ENCODE measurements around the gene EHMT1. TPM values are rescaled to one million over a fixed set of nuclear protein-coding genes. Genes with fewer than 3 reads are reported as not detected.

Gene EHMT1
- total RNA-seq, 2 experiments from 2014 or later, result 145 to 295 TPM

- Histone ChIP-seq H3K9me2 (ENCODE audit: insufficient read depth, low read length) (no peaks in the 10 kb centered on the region), H3K4me3 (ENCODE audit: low read depth, low read length, poor library complexity, severe bottlenecking) (no peak overlapping the region), H2AFZ (ENCODE audit: low read length) (no peak overlapping the region), H3K79me2 (ENCODE audit: insufficient read depth, low read depth, low read length) (peaks cover 96% of the 10 kb centered on the region), H3K9me3 (ENCODE audit: low read length) (no peaks in the 10 kb centered on the region), H4K20me1 (ENCODE audit: insufficient read depth, low read length) (no peaks in the 10 kb centered on the region), H3K36me3 (ENCODE audit: insufficient read depth, low read length) (peaks cover 90% of the 10 kb centered on the region), H3K4me2 (ENCODE audit: low read length) (no peak overlapping the region), H3K4me1 (ENCODE audit: insufficient read depth, low read length, poor library complexity, severe bottlenecking) (peaks cover 60% of the 10 kb centered on the region), H3K27ac (ENCODE audit: low read depth, low read length, poor library complexity, severe bottlenecking) (peak overlapping the region; percentile 70)
- CTCF ChIA-PET (ENCODE audit: unreplicated experiment), result no interaction called here
- TF ChIP-seq EZH2phosphoT487 (IDR thresholded peaks at IDR 0.05; ENCODE audit: borderline replicate concordance, low read depth, low read length) (no peak), CTCF (conservative IDR thresholded peaks at IDR 0.05; ENCODE audit: low read length) (no peak)
- POLR2A ChIA-PET, result interaction anchor here (1.3 to 3.1 kb wide), 3 partner anchors 12 to 19 kb away, joined by 5 to 9 read pairs (median 6); no protein-coding TSS in a partner anchor
- intact Hi-C loops (cut with micrococcal nuclease; ENCODE audit: unreplicated experiment), result no loop called here
- BruUV-seq (replicated peaks), result no TSS peak
- no peak for DNase-seq (ENCODE audit: low spot score)
Measured at GRCh38 chr9:137648396-137648795, 29.6 kb downstream of the EHMT1 start.

DNA sequence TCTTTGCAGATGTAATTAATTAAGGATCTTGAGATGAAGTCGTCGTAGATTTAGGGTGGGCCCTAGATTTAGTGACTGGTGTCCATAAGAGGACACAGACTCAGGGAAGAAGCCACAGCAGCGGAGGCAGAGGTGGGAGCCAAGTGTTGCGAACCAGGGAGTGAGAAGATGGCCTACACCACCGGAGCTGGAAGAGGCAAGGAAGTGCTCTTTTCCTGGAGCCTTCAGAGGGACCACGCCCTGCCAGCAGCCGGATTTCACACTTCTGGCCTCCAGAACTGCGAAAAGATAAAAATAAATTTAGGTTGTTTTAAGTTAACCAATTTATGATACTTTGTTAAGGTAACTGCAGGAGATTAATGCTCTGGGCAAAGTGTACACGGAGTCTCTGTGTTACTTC is 30.7 kb downstream of the EHMT1 start:
- no peak for DNase-seq (ENCODE audit: low spot score)
- POLR2A ChIA-PET, result interaction anchor here (0.8 kb wide), 1 partner anchor 22 kb away, joined by 3 read pairs; no protein-coding TSS in a partner anchor
- Histone ChIP-seq H3K4me2 (ENCODE audit: low read length) (peak overlapping the region; percentile 49), H2AFZ (ENCODE audit: low read length) (no peak overlapping the region), H3K9me2 (ENCODE audit: insufficient read depth, low read length) (no peaks in the 10 kb centered on the region), H4K20me1 (ENCODE audit: insufficient read depth, low read length) (no peaks in the 10 kb centered on the region), H3K4me1 (ENCODE audit: insufficient read depth, low read length, poor library complexity, severe bottlenecking) (peaks cover 71% of the 10 kb centered on the region), H3K9me3 (ENCODE audit: low read length) (no peaks in the 10 kb centered on the region), H3K4me3 (ENCODE audit: low read depth, low read length, poor library complexity, severe bottlenecking) (no peak overlapping the region), H3K79me2 (ENCODE audit: insufficient read depth, low read depth, low read length) (peaks cover 96% of the 10 kb centered on the region), H3K27ac (ENCODE audit: low read depth, low read length, poor library complexity, severe bottlenecking) (peak overlapping the region; percentile 70), H3K36me3 (ENCODE audit: insufficient read depth, low read length) (peaks cover 90% of the 10 kb centered on the region)
- BruUV-seq (replicated peaks), result no TSS peak
- no peak for TF ChIP-seq CTCF (conservative IDR thresholded peaks at IDR 0.05; ENCODE audit: low read length)
- TF ChIP-seq EZH2phosphoT487 (IDR thresholded peaks at IDR 0.05; ENCODE audit: borderline replicate concordance, low read depth, low read length), result no peak
- CTCF ChIA-PET (ENCODE audit: unreplicated experiment), result no interaction called here
- intact Hi-C loops (cut with micrococcal nuclease; ENCODE audit: unreplicated experiment), result no loop called here

DNA sequence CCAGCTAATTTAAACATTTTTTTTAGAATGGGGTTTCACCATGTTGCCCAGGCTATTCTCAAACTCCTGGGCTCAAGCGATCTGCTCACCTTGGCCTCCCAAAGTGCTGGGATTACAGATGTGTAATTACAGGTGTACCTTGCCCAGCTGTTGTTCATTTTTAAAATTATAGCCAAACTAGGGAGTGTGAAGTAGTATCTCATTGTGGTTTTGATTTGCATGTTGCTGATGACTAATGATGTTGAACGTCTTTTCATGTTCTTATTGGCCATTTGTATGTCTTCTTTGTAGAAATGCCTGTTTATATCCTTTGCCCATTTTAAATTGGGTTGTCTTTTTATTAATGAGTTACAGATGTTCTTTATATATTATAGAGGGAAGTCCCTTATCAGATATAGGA is 31.5 kb downstream of the EHMT1 start:
- Histone ChIP-seq H3K9me3 (ENCODE audit: low read length) (no peaks in the 10 kb centered on the region), H3K79me2 (ENCODE audit: insufficient read depth, low read depth, low read length) (peaks cover 96% of the 10 kb centered on the region), H3K9me2 (ENCODE audit: insufficient read depth, low read length) (no peaks in the 10 kb centered on the region), H3K36me3 (ENCODE audit: insufficient read depth, low read length) (peaks cover 91% of the 10 kb centered on the region), H3K4me2 (ENCODE audit: low read length) (peak overlapping the region; percentile 49), H3K4me1 (ENCODE audit: insufficient read depth, low read length, poor library complexity, severe bottlenecking) (peaks cover 74% of the 10 kb centered on the region), H3K4me3 (ENCODE audit: low read depth, low read length, poor library complexity, severe bottlenecking) (no peak overlapping the region), H2AFZ (ENCODE audit: low read length) (no peak overlapping the region), H3K27ac (ENCODE audit: low read depth, low read length, poor library complexity, severe bottlenecking) (peak overlapping the region; percentile 70), H4K20me1 (ENCODE audit: insufficient read depth, low read length) (no peaks in the 10 kb centered on the region)
- no peak for TF ChIP-seq CTCF (conservative IDR thresholded peaks at IDR 0.05; ENCODE audit: low read length)
- no peak for TF ChIP-seq EZH2phosphoT487 (IDR thresholded peaks at IDR 0.05; ENCODE audit: borderline replicate concordance, low read depth, low read length)
- POLR2A ChIA-PET, result interaction anchor here (0.8 kb wide), 1 partner anchor 21 kb away, joined by 3 read pairs; no protein-coding TSS in a partner anchor
- CTCF ChIA-PET (ENCODE audit: unreplicated experiment), result no interaction called here
- intact Hi-C loops (cut with micrococcal nuclease; ENCODE audit: unreplicated experiment), result loop anchor here (2.0 kb wide), 1 partner anchor 17 kb away; no protein-coding TSS in a partner anchor
- BruUV-seq (replicated peaks), result no TSS peak
- no peak for DNase-seq (ENCODE audit: low spot score)
